Rectal smooth muscle tissue (tissue), 1 donor: Measurements from ENCODE around the gene BMP4.

ENCODE experiments used
- H3K27ac ChIP-seq: one replicate; pipeline ENCODE4 v1.7.0; 2013; ENCODE audit warnings: low read depth, low read length, inconsistent platforms
- H3K27me3 ChIP-seq: one replicate; pipeline ENCODE4 v1.7.0; 2013; ENCODE audit warnings: low read length; ENCODE audit not compliant: control insufficient read depth, insufficient read depth
- H3K36me3 ChIP-seq: one replicate; pipeline ENCODE4 v1.7.0; 2013; ENCODE audit warnings: low read length; ENCODE audit not compliant: control insufficient read depth, insufficient read depth
- H3K4me1 ChIP-seq: one replicate; pipeline ENCODE4 v1.7.0; 2013; ENCODE audit warnings: low read length; ENCODE audit not compliant: control insufficient read depth, insufficient read depth
- H3K4me3 ChIP-seq: one replicate; pipeline ENCODE4 v1.7.0; 2013; ENCODE audit warnings: low read length
- H3K9ac ChIP-seq: one replicate; pipeline ENCODE4 v1.7.0; 2013; ENCODE audit warnings: low read length

BMP4 gene

GRCh38 chr14:53982546-53982945 lies 25.9 kb upstream of the BMP4 start:
- Histone ChIP-seq H3K9ac (no peak overlapping the region), H3K4me1 (no peaks in the 10 kb centered on the region), H3K4me3 (no peak overlapping the region), H3K27me3 (no peaks in the 10 kb centered on the region), H3K27ac (no peak overlapping the region), H3K36me3 (no peaks in the 10 kb centered on the region)

GRCh38 chr14:53979747-53980642 lies 23.4 kb upstream of the BMP4 start:
- H3K27ac ChIP-seq = no peak overlapping the region
- H3K4me1 ChIP-seq = no peaks in the 10 kb centered on the region
- no peaks in the 10 kb centered on the region for H3K36me3 ChIP-seq
- no peaks in the 10 kb centered on the region for H3K27me3 ChIP-seq
- H3K9ac ChIP-seq = no peak overlapping the region
- no peak overlapping the region for H3K4me3 ChIP-seq

GRCh38 chr14:53979113-53979681 lies 22.6 kb upstream of the BMP4 start:
- no peaks in the 10 kb centered on the region for H3K36me3 ChIP-seq
- no peaks in the 10 kb centered on the region for H3K4me1 ChIP-seq
- no peak overlapping the region for H3K9ac ChIP-seq
- no peak overlapping the region for H3K4me3 ChIP-seq
- no peak overlapping the region for H3K27ac ChIP-seq
- H3K27me3 ChIP-seq = no peaks in the 10 kb centered on the region

GRCh38 chr14:53978194-53978593 lies 21.6 kb upstream of the BMP4 start:
- Histone ChIP-seq H3K4me3 (no peak overlapping the region), H3K27me3 (no peaks in the 10 kb centered on the region), H3K36me3 (no peaks in the 10 kb centered on the region), H3K27ac (no peak overlapping the region), H3K9ac (no peak overlapping the region), H3K4me1 (no peaks in the 10 kb centered on the region)

- no peak overlapping the region for H3K9ac ChIP-seq
- H3K4me1 ChIP-seq = no peaks in the 10 kb centered on the region
- H3K4me3 ChIP-seq = no peak overlapping the region
- no peaks in the 10 kb centered on the region for H3K36me3 ChIP-seq
- H3K27me3 ChIP-seq = no peaks in the 10 kb centered on the region
- H3K27ac ChIP-seq = no peak overlapping the region
Observed at GRCh38 chr14:53975444-53975843, 18.8 kb upstream of the BMP4 start.

- Histone ChIP-seq H3K4me3 (no peak overlapping the region), H3K4me1 (no peaks in the 10 kb centered on the region), H3K27ac (no peak overlapping the region), H3K36me3 (no peaks in the 10 kb centered on the region), H3K27me3 (no peaks in the 10 kb centered on the region), H3K9ac (no peak overlapping the region)
Observed at GRCh38 chr14:53971521-53971920, 14.9 kb upstream of the BMP4 start.

GRCh38 chr14:53969326-53969725 lies 12.7 kb upstream of the BMP4 start:
- Histone ChIP-seq H3K27ac (no peak overlapping the region), H3K36me3 (no peaks in the 10 kb centered on the region), H3K4me1 (no peaks in the 10 kb centered on the region), H3K4me3 (no peak overlapping the region), H3K27me3 (peaks cover 3% of the 10 kb centered on the region), H3K9ac (no peak overlapping the region)

GRCh38 chr14:53968726-53969125 lies 12.1 kb upstream of the BMP4 start:
- Histone ChIP-seq H3K27ac (no peak overlapping the region), H3K4me1 (no peaks in the 10 kb centered on the region), H3K36me3 (no peaks in the 10 kb centered on the region), H3K27me3 (peaks cover 3% of the 10 kb centered on the region), H3K4me3 (no peak overlapping the region), H3K9ac (no peak overlapping the region)

GRCh38 chr14:53967606-53968005 lies 11.0 kb upstream of the BMP4 start:
- no peak overlapping the region for H3K4me3 ChIP-seq
- no peak overlapping the region for H3K27ac ChIP-seq

GRCh38 chr14:53964249-53964648 lies 7.6 kb upstream of the BMP4 start:
- no peak overlapping the region for H3K27ac ChIP-seq
- H3K4me3 ChIP-seq = no peak overlapping the region
- no peak overlapping the region for H3K9ac ChIP-seq
- no peaks in the 10 kb centered on the region for H3K4me1 ChIP-seq
- peaks cover 5% of the 10 kb centered on the region for H3K27me3 ChIP-seq
- no peaks in the 10 kb centered on the region for H3K36me3 ChIP-seq

More at GRCh38 chr14:53967606-53968005, 11.0 kb upstream of the BMP4 start:
- Histone ChIP-seq H3K27me3 (peaks cover 5% of the 10 kb centered on the region), H3K9ac (no peak overlapping the region), H3K36me3 (no peaks in the 10 kb centered on the region), H3K4me1 (no peaks in the 10 kb centered on the region)

- H3K27ac ChIP-seq = no peak overlapping the region
- H3K4me1 ChIP-seq = no peaks in the 10 kb centered on the region
- H3K4me3 ChIP-seq = peak overlapping the region; percentile 44
- H3K27me3 ChIP-seq = peaks cover 5% of the 10 kb centered on the region
- no peak overlapping the region for H3K9ac ChIP-seq
- no peaks in the 10 kb centered on the region for H3K36me3 ChIP-seq
Observed at GRCh38 chr14:53963320-53964227, 6.9 kb upstream of the BMP4 start.

GRCh38 chr14:53962953-53963319 lies 6.3 kb upstream of the BMP4 start:
- Histone ChIP-seq H3K27ac (no peak overlapping the region), H3K27me3 (peaks cover 5% of the 10 kb centered on the region), H3K36me3 (no peaks in the 10 kb centered on the region), H3K9ac (no peak overlapping the region), H3K4me1 (no peaks in the 10 kb centered on the region), H3K4me3 (peak overlapping the region; percentile 44)
